Transverse colon (tissue), 4 donors: ENCODE results near the gene RBM23. TPM values are rescaled to one million over a fixed set of nuclear protein-coding genes. Genes with fewer than 3 reads are reported as not detected.
A peak's percentile ranks its signal among the peaks of the same experiment; 100 is the strongest.

ENCODE experiments used
- DNase-seq: peaks from one replicate; pipeline ENCODE4 v3.0.0-alpha.2; 2019
- H3K27ac ChIP-seq, 4 donors: fragments of 200-600 bp; sonication (generic); 2 replicates each; pipeline ENCODE4 v1.5.1; 2016 to 2018; ENCODE audit warnings: inconsistent platforms in 4 of 4
- H3K27me3 ChIP-seq: fragments of 200-600 bp; sonication (generic); 2 replicates; pipeline ENCODE4 v1.5.1; 2017; ENCODE audit warnings: inconsistent platforms
- H3K36me3 ChIP-seq, 4 donors: fragments of 200-600 bp; sonication (generic); 2 replicates each; pipeline ENCODE4 v1.5.1; 2017 to 2019; ENCODE audit warnings: inconsistent platforms in 4 of 4
- H3K4me1 ChIP-seq, 4 donors: fragments of 200-600 bp; sonication (generic); 2 replicates each; pipeline ENCODE4 v1.5.1; 2017 to 2020; ENCODE audit warnings: inconsistent platforms in 4 of 4
- H3K4me3 ChIP-seq, 4 donors: fragments of 200-600 bp; sonication (generic); 1 replicate in 1 of 4; 2 replicates in 3 of 4; pipeline versions ENCODE4 v1.5.1 to v1.6.1; 2017 to 2019; ENCODE audit warnings: inconsistent platforms in 4 of 4
- H3K9me3 ChIP-seq, 2 donors: fragments of 200-600 bp; sonication (generic); 2 replicates each; pipeline ENCODE4 v1.5.1; 2017 to 2019; ENCODE audit warnings: inconsistent platforms in 2 of 2
- CTCF ChIP-seq, 5 experiments: fragments of 200-600 bp in 3 of 5; fragments of 450-650 bp in 2 of 5; sonication (generic) in 3 of 5; IDR thresholded peaks; 1 replicate in 2 of 5; 2 replicates in 3 of 5; pipeline ENCODE4 v1.5.1; 2016 to 2017; ENCODE audit warnings: antibody characterized with exemption in 5 of 5, inconsistent platforms in 3 of 5, mild to moderate bottlenecking in 2 of 5, moderate library complexity in 1 of 5
- EP300 ChIP-seq: sonication (generic); formaldehyde crosslinking; IDR thresholded peaks from one replicate; pipeline ENCODE4 v1.6.1; 2017; ENCODE audit warnings: antibody characterized with exemption, low read depth
- POLR2A ChIP-seq: fragments of 450-650 bp; IDR thresholded peaks from one replicate; pipeline ENCODE4 v1.6.1; 2016; ENCODE audit warnings: antibody characterized with exemption, mild to moderate bottlenecking, moderate library complexity
- POLR2AphosphoS5 ChIP-seq, 3 donors: sonication (generic); formaldehyde crosslinking; IDR thresholded peaks; one replicate each; pipeline ENCODE4 v1.6.1; 2016; ENCODE audit warnings: antibody characterized with exemption in 3 of 3
- WGBS, 2 donors: methylation state at CpG; one replicate each; pipeline ENCODE4 v1.1.5; 2018; ENCODE audit warnings: low coverage in 1 of 2; 5-methylcytosine and 5-hydroxymethylcytosine counted together
- in situ Hi-C, 4 donors: fragments of 200-750 bp; cut with MboI; loops; one replicate each; pipeline versions ENCODE4 v1.15.0 to v1.15.1; 2017; ENCODE audit warnings: low sequenced_read_pairs in 3 of 4, low pct_ligation_motif_present in 1 of 4, low pct_unique_long_range_greater_than_20kb in 1 of 4
- intact Hi-C: fragments of 100-400 bp; cut with DNase I; formaldehyde crosslinking; loops from one replicate; pipeline ENCODE4 v1.15.1; 2023; ENCODE audit warnings: low total_unique reads
- total RNA-seq, 4 donors: library from RNA; depleted of rRNA; stranded (reverse); fragments of >200 nt; gene quantifications; one replicate each; pipeline ENCODE4 v1.1.0, GENCODE V29; 2016

RBM23 gene
- total RNA-seq, 4 donors from 2014 or later: 96.4 to 186 (median 114) TPM

DNA sequence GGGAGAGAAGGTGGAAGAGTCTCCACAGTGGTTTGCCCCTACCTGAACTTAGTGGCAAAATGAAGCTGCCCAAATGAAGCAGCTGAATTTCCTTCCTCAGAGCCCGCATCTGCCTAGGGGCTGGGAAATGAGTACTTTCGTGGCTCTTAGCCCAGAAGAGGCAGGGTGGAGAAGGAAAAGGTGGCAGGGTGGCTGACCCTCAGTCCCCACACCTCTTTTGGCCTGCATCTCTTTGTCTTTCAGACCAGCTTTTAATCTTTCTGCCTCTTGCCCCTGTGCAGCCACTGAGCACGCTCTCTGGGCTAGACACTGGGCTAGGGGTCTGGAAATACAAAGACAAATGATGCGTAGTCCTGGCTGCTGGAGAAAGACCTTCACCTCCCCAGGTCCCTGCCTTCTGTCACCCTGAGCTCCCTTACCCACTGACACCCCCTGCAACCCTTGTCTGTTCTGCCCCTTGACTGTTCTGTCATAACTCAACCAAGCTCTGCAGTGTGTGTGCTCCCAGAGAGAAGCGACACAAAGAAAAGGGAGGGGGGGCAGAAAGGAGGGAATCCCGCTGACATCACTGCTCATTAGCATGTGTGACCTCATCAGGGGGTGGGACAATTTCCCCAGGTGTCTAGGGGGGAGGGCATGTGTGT lies 36.3 kb downstream of the RBM23 start:
- peaks cover 13 to 34% (median 15%) of the 10 kb centered on the region in 4 donors for H3K4me1 ChIP-seq
- no peak overlapping the region for H3K27ac ChIP-seq
- in situ Hi-C loops (no loop called here), intact Hi-C loops (no loop called here)
- H3K9me3 ChIP-seq: no peaks in the 10 kb centered on the region
- DNase-seq: peak; percentile 55
- H3K4me3 ChIP-seq: no peak overlapping the region
- H3K36me3 ChIP-seq: peaks cover 0 to 10% (median 4%) of the 10 kb centered on the region in 4 donors
- no peak for TF ChIP-seq EP300
- no peak for TF ChIP-seq CTCF (IDR thresholded peaks at IDR 0.05)
- TF ChIP-seq POLR2AphosphoS5 (IDR thresholded peaks at IDR 0.05): no peak
- TF ChIP-seq POLR2A: no peak
- 33 to 42% methylated on average over 3 to 6 of the region's 6 CpGs for WGBS, 2 donors
- no peaks in the 10 kb centered on the region for H3K27me3 ChIP-seq

- intact Hi-C loops (no loop called here), in situ Hi-C loops (no loop called here)
- no peak overlapping the region for H3K4me3 ChIP-seq
- H3K9me3 ChIP-seq: no peaks in the 10 kb centered on the region
- no peak for DNase-seq
- peaks cover 13 to 29% (median 15%) of the 10 kb centered on the region in 4 donors for H3K4me1 ChIP-seq
- TF ChIP-seq EP300: no peak
- no peak for TF ChIP-seq CTCF (IDR thresholded peaks at IDR 0.05)
- peaks cover 0 to 16% (median 7%) of the 10 kb centered on the region in 4 donors for H3K36me3 ChIP-seq
- no peak overlapping the region for H3K27ac ChIP-seq
- no peaks in the 10 kb centered on the region for H3K27me3 ChIP-seq
- 43 to 44% methylated on average over 7 of the region's 7 CpGs for WGBS, 2 donors
Measured at GRCh38 chr14:22882064-22882463, 36.9 kb downstream of the RBM23 start.

DNA sequence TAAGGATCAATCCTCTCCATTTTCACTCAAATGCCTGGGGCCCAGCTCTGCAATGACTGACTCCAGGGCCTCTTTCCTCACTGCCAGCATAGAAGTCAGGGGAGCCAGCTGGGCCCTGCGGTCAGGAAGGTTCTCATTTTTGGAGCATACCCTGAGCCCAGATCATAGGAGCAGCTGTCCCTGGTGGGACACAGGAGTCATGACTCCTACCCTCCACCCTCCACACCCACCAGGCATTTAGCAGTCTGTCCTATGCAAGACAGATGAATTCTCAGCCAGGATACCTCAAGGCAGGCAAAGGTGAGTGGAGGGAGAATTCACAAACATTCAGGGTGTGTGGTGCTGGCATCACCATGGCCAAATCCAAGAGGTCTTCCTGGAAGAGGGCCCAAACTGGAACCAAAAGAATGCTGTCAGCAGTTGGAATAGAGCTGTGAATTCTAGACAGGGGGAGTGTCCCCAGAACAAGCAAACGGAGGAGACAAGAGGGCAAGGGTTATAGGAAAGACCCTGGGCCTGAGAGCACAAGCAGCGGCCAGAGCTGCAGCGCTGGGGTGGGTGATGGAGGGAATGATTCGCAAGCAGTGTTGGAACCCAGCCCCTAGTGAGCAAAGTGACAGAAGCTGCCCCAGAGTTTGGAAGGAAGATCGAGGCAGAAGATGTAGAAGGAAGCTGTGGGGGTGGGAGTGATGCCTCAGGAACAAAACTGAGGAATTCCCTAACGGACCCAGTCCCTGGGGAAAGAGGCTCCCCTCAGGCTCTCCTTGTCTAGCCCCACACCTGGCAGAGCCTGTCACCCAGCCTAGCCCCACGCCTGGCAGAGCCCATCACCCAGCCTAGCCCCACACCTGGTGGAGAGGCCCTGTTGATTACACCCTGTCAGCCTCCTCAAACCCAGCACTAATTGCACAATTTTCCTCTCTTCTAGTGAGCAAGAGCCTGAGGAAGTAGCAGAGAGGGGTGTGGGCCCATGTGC lies 40.4 kb downstream of the RBM23 start:
- peaks cover 0 to 50% (median 27%) of the 10 kb centered on the region in 4 donors for H3K36me3 ChIP-seq
- no peak overlapping the region for H3K4me3 ChIP-seq
- TF ChIP-seq POLR2AphosphoS5 (IDR thresholded peaks at IDR 0.05) (no peak), POLR2A (no peak), CTCF (IDR thresholded peaks at IDR 0.05) (no peak), EP300 (no peak)
- in situ Hi-C loops (no loop called here), intact Hi-C loops (no loop called here)
- no peak overlapping the region for H3K27ac ChIP-seq
- H3K4me1 ChIP-seq: peaks cover 5 to 18% (median 12%) of the 10 kb centered on the region in 4 donors
- WGBS, 2 donors: 76 to 88% methylated on average over 6 to 8 of the region's 8 CpGs
- H3K9me3 ChIP-seq: no peaks in the 10 kb centered on the region
- H3K27me3 ChIP-seq: no peaks in the 10 kb centered on the region
- DNase-seq: no peak

DNA sequence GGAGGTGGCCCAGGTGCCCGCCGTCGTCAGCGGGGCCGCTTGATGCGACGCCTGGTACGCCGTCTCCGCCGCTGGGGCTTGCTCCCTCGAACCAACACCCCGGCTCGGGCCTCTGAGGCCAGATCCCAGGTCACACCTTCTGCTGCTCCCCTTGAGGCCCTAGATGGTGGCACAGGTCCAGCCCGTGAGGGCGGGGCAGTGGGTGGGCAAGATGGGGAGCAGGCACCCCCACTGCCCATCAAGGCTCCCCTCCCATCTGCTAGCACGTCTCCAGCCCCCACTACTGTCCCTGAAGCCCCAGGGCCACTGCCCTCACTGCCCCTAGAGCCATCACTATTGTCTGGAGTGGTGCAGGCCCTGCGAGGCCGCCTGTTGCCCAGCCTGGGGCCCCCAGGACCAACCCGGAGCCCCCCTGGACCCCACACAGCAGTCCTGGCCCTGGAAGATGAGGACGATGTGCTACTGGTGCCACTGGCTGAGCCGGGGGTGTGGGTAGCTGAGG lies 41.9 kb downstream of the RBM23 start:
- H3K36me3 ChIP-seq: peaks cover 0 to 52% (median 28%) of the 10 kb centered on the region in 4 donors
- no peak overlapping the region for H3K27ac ChIP-seq
- 95% methylated on average over 20 of the region's 22 CpGs; no CpG with 5 or more reads in 1 of the 2 donors for WGBS, 2 donors
- H3K4me1 ChIP-seq: peaks cover 7 to 15% (median 13%) of the 10 kb centered on the region in 4 donors
- no peaks in the 10 kb centered on the region for H3K27me3 ChIP-seq
- TF ChIP-seq POLR2A (no peak), CTCF (IDR thresholded peaks at IDR 0.05) (no peak), POLR2AphosphoS5 (IDR thresholded peaks at IDR 0.05) (no peak), EP300 (no peak)
- in situ Hi-C loops (no loop called here), intact Hi-C loops (no loop called here)
- H3K4me3 ChIP-seq: no peak overlapping the region
- DNase-seq: no peak
- no peaks in the 10 kb centered on the region for H3K9me3 ChIP-seq
